ENCODE results near the gene CDC42EP4. TPM values are rescaled to one million over a fixed set of nuclear protein-coding genes. Genes with fewer than 3 reads are reported as not detected.

CDC42EP4 gene
- total RNA-seq, 1 experiment from 2014 or later = 11.0 TPM

- Mint-ChIP-seq H3K4me1 (ENCODE audit: insufficient read depth, unreplicated experiment) (peaks cover 7% of the 10 kb centered on the region), H3K27me3 (ENCODE audit: insufficient read depth, unreplicated experiment) (no peaks in the 10 kb centered on the region), H3K27ac (ENCODE audit: low read depth, unreplicated experiment) (no peak overlapping the region), H3K9me3 (ENCODE audit: unreplicated experiment) (no peaks in the 10 kb centered on the region), H3K36me3 (ENCODE audit: insufficient read depth, unreplicated experiment) (no peaks in the 10 kb centered on the region), H3K4me3 (ENCODE audit: unreplicated experiment) (no peak overlapping the region)
- intact Hi-C loops (cut with micrococcal nuclease) = no loop called here
- ChIA-PET POLR2A (interaction anchor here (0.9 kb wide), 1 partner anchor 9 kb away, joined by 3 read pairs; no protein-coding TSS in a partner anchor), CTCF (no interaction called here)
- no peak for TF ChIP-seq CTCF (IDR thresholded peaks at IDR 0.05; ENCODE audit: unreplicated experiment)
- BruUV-seq (replicated peaks) = no TSS peak
- DNase-seq (ENCODE audit: unreplicated experiment) = no peak
Observed at GRCh38 chr17:73350864-73351263, 39.1 kb upstream of the CDC42EP4 start.

- Mint-ChIP-seq H3K27me3 (ENCODE audit: insufficient read depth, unreplicated experiment) (no peaks in the 10 kb centered on the region), H3K4me3 (ENCODE audit: unreplicated experiment) (no peak overlapping the region), H3K4me1 (ENCODE audit: insufficient read depth, unreplicated experiment) (no peaks in the 10 kb centered on the region), H3K9me3 (ENCODE audit: unreplicated experiment) (no peaks in the 10 kb centered on the region), H3K36me3 (ENCODE audit: insufficient read depth, unreplicated experiment) (no peaks in the 10 kb centered on the region), H3K27ac (ENCODE audit: low read depth, unreplicated experiment) (no peak overlapping the region)
- no peak for TF ChIP-seq CTCF (IDR thresholded peaks at IDR 0.05; ENCODE audit: unreplicated experiment)
- DNase-seq (ENCODE audit: unreplicated experiment) = no peak
- no TSS peak for BruUV-seq (replicated peaks)
- CTCF ChIA-PET = interaction anchor here (0.8 to 0.9 kb wide), 2 partner anchors 9 to 39 kb away, joined by 3 to 4 read pairs; no protein-coding TSS in a partner anchor
- intact Hi-C loops (cut with micrococcal nuclease) = no loop called here
- POLR2A ChIA-PET = interaction anchor here (1.1 kb wide), 1 partner anchor 38 kb away, joined by 3 read pairs; the partner anchor contains the start of gene CDC42EP4
Observed at GRCh38 chr17:73349647-73350046, 37.8 kb upstream of the CDC42EP4 start.

GRCh38 chr17:73349138-73349537, 37.3 kb upstream of the CDC42EP4 start:
- ChIA-PET POLR2A (interaction anchor here (1.1 kb wide), 1 partner anchor 38 kb away, joined by 3 read pairs; the partner anchor contains the start of gene CDC42EP4), CTCF (interaction anchor here (0.8 to 0.9 kb wide), 3 partner anchors 9 to 93 kb away, joined by 3 to 4 read pairs (median 3); no protein-coding TSS in a partner anchor)
- H3K9me3 Mint-ChIP-seq (ENCODE audit: unreplicated experiment) = no peaks in the 10 kb centered on the region
- H3K4me3 Mint-ChIP-seq (ENCODE audit: unreplicated experiment) = no peak overlapping the region
- H3K36me3 Mint-ChIP-seq (ENCODE audit: insufficient read depth, unreplicated experiment) = no peaks in the 10 kb centered on the region
- no peak for TF ChIP-seq CTCF (IDR thresholded peaks at IDR 0.05; ENCODE audit: unreplicated experiment)
- no peaks in the 10 kb centered on the region for H3K27me3 Mint-ChIP-seq (ENCODE audit: insufficient read depth, unreplicated experiment)
- no TSS peak for BruUV-seq (replicated peaks)
- H3K4me1 Mint-ChIP-seq (ENCODE audit: insufficient read depth, unreplicated experiment) = no peaks in the 10 kb centered on the region
- no peak for DNase-seq (ENCODE audit: unreplicated experiment)
- no peak overlapping the region for H3K27ac Mint-ChIP-seq (ENCODE audit: low read depth, unreplicated experiment)
- intact Hi-C loops (cut with micrococcal nuclease) = no loop called here

GRCh38 chr17:73348829-73349095, 37.0 kb upstream of the CDC42EP4 start:
- no peak overlapping the region for H3K27ac Mint-ChIP-seq (ENCODE audit: low read depth, unreplicated experiment)
- no peaks in the 10 kb centered on the region for H3K4me1 Mint-ChIP-seq (ENCODE audit: insufficient read depth, unreplicated experiment)

More at GRCh38 chr17:73348829-73349095, 37.0 kb upstream of the CDC42EP4 start:
- CTCF ChIA-PET = interaction anchor here (0.8 to 0.9 kb wide), 2 partner anchors 8 to 93 kb away, joined by 3 read pairs; no protein-coding TSS in a partner anchor
- intact Hi-C loops (cut with micrococcal nuclease) = no loop called here
- no peak for TF ChIP-seq CTCF (IDR thresholded peaks at IDR 0.05; ENCODE audit: unreplicated experiment)
- Mint-ChIP-seq H3K4me3 (ENCODE audit: unreplicated experiment) (no peak overlapping the region), H3K27me3 (ENCODE audit: insufficient read depth, unreplicated experiment) (no peaks in the 10 kb centered on the region), H3K36me3 (ENCODE audit: insufficient read depth, unreplicated experiment) (no peaks in the 10 kb centered on the region), H3K9me3 (ENCODE audit: unreplicated experiment) (no peaks in the 10 kb centered on the region)
- no TSS peak for BruUV-seq (replicated peaks)
- POLR2A ChIA-PET = interaction anchor here (1.1 kb wide), 1 partner anchor 38 kb away, joined by 3 read pairs; the partner anchor contains the start of gene CDC42EP4
- no peak for DNase-seq (ENCODE audit: unreplicated experiment)

All from MCF 10A (cell line).